CD14-positive monocyte (primary cell): ENCODE results near the gene LSM14B. TPM values are rescaled to one million over a fixed set of nuclear protein-coding genes. Genes with fewer than 3 reads are reported as not detected.

Source experiments
- DNase-seq, 3 donors: peaks; one replicate each; pipeline ENCODE4 v3.0.0-alpha.2; 2011 to 2022
- H2AFZ ChIP-seq: 2 replicates; pipeline ENCODE4 v1.6.0; 2012; ENCODE audit warnings: mild to moderate bottlenecking, low read depth, low read length, inconsistent platforms; ENCODE audit not compliant: insufficient read depth, poor library complexity, severe bottlenecking
- H3K27ac ChIP-seq, 2 donors: 1 replicate in 1 of 2; 2 replicates in 1 of 2; pipeline ENCODE4 v1.5.1; 2012 to 2013; ENCODE audit warnings: low read length in 2 of 2, control low read depth in 1 of 2, inconsistent platforms in 1 of 2, low read depth in 1 of 2, mild to moderate bottlenecking in 1 of 2
- H3K27me3 ChIP-seq, 2 donors: one replicate each; pipeline versions ENCODE4 v1.6.0 to v1.6.1; 2011 to 2013; ENCODE audit warnings: low read length in 2 of 2; ENCODE audit not compliant: control insufficient read depth in 2 of 2, insufficient read depth in 2 of 2
- H3K36me3 ChIP-seq, 2 donors: replicated peaks in 1 of 2; 1 replicate in 1 of 2; 2 replicates in 1 of 2; pipeline versions ENCODE4 v1.5.1 to v1.6.1; 2012 to 2013; ENCODE audit warnings: low read length in 2 of 2, control low read depth in 1 of 2, inconsistent platforms in 1 of 2, mild to moderate bottlenecking in 1 of 2; ENCODE audit not compliant: insufficient read depth in 2 of 2, control insufficient read depth in 1 of 2
- H3K4me1 ChIP-seq, 2 donors: 1 replicate in 1 of 2; 2 replicates in 1 of 2; pipeline versions ENCODE4 v1.5.1 to v1.6.1; 2012 to 2013; ENCODE audit warnings: low read length in 2 of 2, control low read depth in 1 of 2, inconsistent platforms in 1 of 2, mild to moderate bottlenecking in 1 of 2, moderate library complexity in 1 of 2; ENCODE audit not compliant: insufficient read depth in 2 of 2, control insufficient read depth in 1 of 2
- H3K4me2 ChIP-seq: replicated peaks from 2 replicates; pipeline ENCODE3; 2012; ENCODE audit warnings: low read length, moderate library complexity, mild to moderate bottlenecking; ENCODE audit not compliant: poor library complexity, severe bottlenecking; ENCODE audit errors: extremely low read depth
- H3K4me3 ChIP-seq, 3 experiments: fragments of 200-600 bp in 1 of 3; sonication (generic) in 1 of 3; replicated peaks in 1 of 3; 1 replicate in 2 of 3; 2 replicates in 1 of 3; pipeline ENCODE4 v1.5.1; 2011 to 2013; ENCODE audit warnings: low read length in 3 of 3, mild to moderate bottlenecking in 3 of 3, control low read depth in 2 of 3, low read depth in 2 of 3, inconsistent platforms in 1 of 3, moderate library complexity in 1 of 3
- H3K79me2 ChIP-seq: 2 replicates; pipeline ENCODE4 v1.6.0; 2012; ENCODE audit warnings: mild to moderate bottlenecking, control low read depth, inconsistent platforms, low read length, moderate library complexity; ENCODE audit not compliant: insufficient read depth
- H3K9ac ChIP-seq: 2 replicates; pipeline ENCODE4 v1.6.0; 2017; ENCODE audit warnings: low read length, mild to moderate bottlenecking; ENCODE audit not compliant: insufficient read depth, poor library complexity, severe bottlenecking
- H3K9me3 ChIP-seq, 2 donors: replicated peaks in 1 of 2; 1 replicate in 1 of 2; 2 replicates in 1 of 2; pipeline versions ENCODE4 v1.5.1 to v1.6.1; 2012 to 2013; ENCODE audit warnings: low read length in 2 of 2, control low read depth in 1 of 2; ENCODE audit not compliant: control insufficient read depth in 1 of 2, insufficient read depth in 1 of 2
- H4K20me1 ChIP-seq: 2 replicates; pipeline ENCODE4 v1.6.0; 2012; ENCODE audit warnings: mild to moderate bottlenecking, low read length, control low read depth, moderate library complexity; ENCODE audit not compliant: insufficient read depth
- H3K27ac Mint-ChIP-seq, 7 donors: one replicate each; pipeline ENCODE4 v1.8.0; 2020; ENCODE audit warnings: mild to moderate bottlenecking in 7 of 7, mixed read lengths in 7 of 7, moderate library complexity in 6 of 7, inconsistent platforms in 2 of 7
- H3K27me3 Mint-ChIP-seq, 3 donors: one replicate each; pipeline ENCODE4 v1.8.0; 2021 to 2022; ENCODE audit warnings: low read depth in 3 of 3, mild to moderate bottlenecking in 3 of 3, mixed read lengths in 3 of 3, moderate library complexity in 3 of 3, inconsistent platforms in 1 of 3
- H3K36me3 Mint-ChIP-seq, 2 donors: one replicate each; pipeline ENCODE4 v1.8.0; 2020; ENCODE audit warnings: mixed read lengths in 2 of 2, inconsistent platforms in 1 of 2, mild to moderate bottlenecking in 1 of 2
- H3K4me1 Mint-ChIP-seq: one replicate; pipeline ENCODE4 v1.8.0; 2020; ENCODE audit warnings: mild to moderate bottlenecking, mixed read lengths
- H3K4me3 Mint-ChIP-seq, 2 donors: one replicate each; pipeline ENCODE4 v1.8.0; 2020; ENCODE audit warnings: mild to moderate bottlenecking in 2 of 2, mixed read lengths in 2 of 2, moderate library complexity in 1 of 2
- H3K9me3 Mint-ChIP-seq, 7 donors: one replicate each; pipeline ENCODE4 v1.8.0; 2020 to 2022; ENCODE audit warnings: mixed read lengths in 7 of 7, mild to moderate bottlenecking in 6 of 7, moderate library complexity in 6 of 7, inconsistent platforms in 2 of 7
- CTCF ChIP-seq: fragments of 200-600 bp; IDR thresholded peaks from one replicate; pipeline ENCODE4 v1.8.0; 2022; ENCODE audit warnings: antibody characterized with exemption, mild to moderate bottlenecking
- WGBS: methylation state at CpG from one replicate; pipeline ENCODE4 v1.1.5; 2013; ENCODE audit warnings: missing lambda C conversion rate; ENCODE audit not compliant: insufficient coverage; 5-methylcytosine and 5-hydroxymethylcytosine counted together
- intact Hi-C, 2 donors: fragments of 100-400 bp; cut with micrococcal nuclease; formaldehyde crosslinking; loops; one replicate each; pipeline versions ENCODE4 v1.15.0 to v1.15.1; 2023
- polyA plus RNA-seq, 3 donors: library from polyadenylated mRNA; depleted of rRNA in 1 of 3; unstranded in 2 of 3; stranded (reverse) in 1 of 3; fragments of 300-500 nt in 2 of 3; fragments of >200 nt in 1 of 3; fragmentation: Illumina TruSeq in 2 of 3; gene quantifications; 1 replicate in 2 of 3; 2 replicates in 1 of 3; pipeline ENCODE4 v1.2.3, GENCODE V29; 2012 to 2021

Gene LSM14B
- polyA plus RNA-seq, 3 donors = 1.0 to 33.5 (median 1.4) TPM

- Mint-ChIP-seq H3K4me3 (no peak overlapping the region), H3K9me3 (no peaks in the 10 kb centered on the region), H3K4me1 (peaks cover 32% of the 10 kb centered on the region), H3K27me3 (peaks cover 0 to under 1% (median 0%) of the 10 kb centered on the region in 3 donors), H3K36me3 (peaks cover 68 to 71% of the 10 kb centered on the region in 2 donors), H3K27ac (no peak overlapping the region)
- H3K4me1 ChIP-seq = peaks cover 13 to 22% of the 10 kb centered on the region in 2 donors
- TF ChIP-seq CTCF = no peak
- H3K9ac ChIP-seq = no peak overlapping the region
- intact Hi-C loops = loop anchor here in 1 of 2 donors (10.0 kb wide), 1 partner anchor 179 kb away; the partner anchor contains the start of gene ADRM1
- H3K4me3 ChIP-seq = no peak overlapping the region
- no peak overlapping the region for H2AFZ ChIP-seq
- no peak for DNase-seq
- WGBS = 97% methylated on average over 20 of the region's 20 CpGs
- no peaks in the 10 kb centered on the region for H3K27me3 ChIP-seq
- H3K9me3 ChIP-seq = no peaks in the 10 kb centered on the region
- no peak overlapping the region for H3K4me2 ChIP-seq
- H3K36me3 ChIP-seq = peaks cover 66 to 74% of the 10 kb centered on the region in 2 donors
- H3K79me2 ChIP-seq = peaks cover 45% of the 10 kb centered on the region
- H3K27ac ChIP-seq = no peak overlapping the region
- H4K20me1 ChIP-seq = peaks cover 65% of the 10 kb centered on the region
Observed at GRCh38 chr20:62126141-62126540, 3.9 kb downstream of the LSM14B start.

- peaks cover 45% of the 10 kb centered on the region for H3K4me1 Mint-ChIP-seq
- no peaks in the 10 kb centered on the region for H3K27me3 Mint-ChIP-seq
- DNase-seq = no peak
- Histone ChIP-seq H2AFZ (no peak overlapping the region), H3K9ac (no peak overlapping the region), H3K4me1 (peaks cover 22 to 34% of the 10 kb centered on the region in 2 donors), H3K9me3 (no peaks in the 10 kb centered on the region), H4K20me1 (peaks cover 80% of the 10 kb centered on the region), H3K79me2 (peaks cover 47% of the 10 kb centered on the region), H3K27me3 (no peaks in the 10 kb centered on the region), H3K27ac (no peak overlapping the region), H3K36me3 (peaks cover 82 to 90% of the 10 kb centered on the region in 2 donors), H3K4me3 (no peak overlapping the region), H3K4me2 (no peak overlapping the region)
- peaks cover 83 to 88% of the 10 kb centered on the region in 2 donors for H3K36me3 Mint-ChIP-seq
- no peak overlapping the region for H3K4me3 Mint-ChIP-seq
- intact Hi-C loops = loop anchor here in 1 of 2 donors (10.0 kb wide), 1 partner anchor 177 kb away; the partner anchor contains the start of gene ADRM1
- H3K9me3 Mint-ChIP-seq = no peaks in the 10 kb centered on the region
- no peak for TF ChIP-seq CTCF
- WGBS = 95% methylated on average over 6 of the region's 6 CpGs
- H3K27ac Mint-ChIP-seq = peak overlapping the region in 1 of 7 donors; percentile 36
Observed at GRCh38 chr20:62127799-62128198, 5.5 kb downstream of the LSM14B start.
